ENCODE data around the gene CNGA1. TPM values are rescaled to one million over a fixed set of nuclear protein-coding genes. Genes with fewer than 3 reads are reported as not detected.
A peak's percentile ranks its signal among the peaks of the same experiment; 100 is the strongest.
"Not testable (repeated sequence)": the region's sequence is repeated elsewhere in the genome, so short reads cannot be mapped to it uniquely, and the experiment has no call there.

CNGA1 gene
- total RNA-seq, 1 experiment from 2014 or later: not detected

- H3K4me3 ChIP-seq: no peak overlapping the region
- no peaks in the 10 kb centered on the region for H3K9me3 ChIP-seq (replicated peaks)
- no peaks in the 10 kb centered on the region for H3K27me3 ChIP-seq (replicated peaks)
Measured at GRCh38 chr4:48021100-48021499, 4.6 kb upstream of the CNGA1 start.

DNA sequence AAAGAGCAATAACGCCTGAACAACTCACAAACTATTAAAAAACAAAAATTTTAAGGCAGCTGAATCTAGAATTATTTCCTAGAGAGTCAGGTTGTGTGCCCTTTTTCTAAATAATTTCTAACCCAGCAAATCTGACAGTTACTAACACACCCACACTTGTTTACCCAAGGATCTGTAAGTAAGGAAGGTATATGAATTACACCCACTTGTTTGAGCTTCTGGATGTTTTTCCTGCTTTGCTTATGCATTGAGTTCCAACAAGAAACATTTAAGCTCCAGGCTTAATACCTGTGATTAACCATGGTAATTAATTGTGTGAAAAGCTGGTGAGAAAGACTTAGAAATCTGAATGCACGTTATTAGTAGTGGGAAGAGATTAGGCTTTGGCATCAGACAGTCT lies 1.6 kb upstream of the CNGA1 start:
- no peak for DNase-seq (ENCODE audit: low read depth in 1 of 2, low spot score in 2 of 2)
- H3K4me1 ChIP-seq (replicated peaks): peaks cover 8% of the 10 kb centered on the region
- H3K4me3 ChIP-seq: no peak overlapping the region
- no peaks in the 10 kb centered on the region for H3K36me3 ChIP-seq
- no peaks in the 10 kb centered on the region for H3K9me3 ChIP-seq (replicated peaks)
- no peak overlapping the region for H3K27ac ChIP-seq
- no peaks in the 10 kb centered on the region for H3K27me3 ChIP-seq (replicated peaks)

More at GRCh38 chr4:48021100-48021499, 4.6 kb upstream of the CNGA1 start:
- Histone ChIP-seq H3K36me3 (no peaks in the 10 kb centered on the region), H3K27ac (no peak overlapping the region), H3K4me1 (replicated peaks) (peaks cover 19% of the 10 kb centered on the region)
- DNase-seq (ENCODE audit: low read depth in 1 of 2, low spot score in 2 of 2): no peak

DNA sequence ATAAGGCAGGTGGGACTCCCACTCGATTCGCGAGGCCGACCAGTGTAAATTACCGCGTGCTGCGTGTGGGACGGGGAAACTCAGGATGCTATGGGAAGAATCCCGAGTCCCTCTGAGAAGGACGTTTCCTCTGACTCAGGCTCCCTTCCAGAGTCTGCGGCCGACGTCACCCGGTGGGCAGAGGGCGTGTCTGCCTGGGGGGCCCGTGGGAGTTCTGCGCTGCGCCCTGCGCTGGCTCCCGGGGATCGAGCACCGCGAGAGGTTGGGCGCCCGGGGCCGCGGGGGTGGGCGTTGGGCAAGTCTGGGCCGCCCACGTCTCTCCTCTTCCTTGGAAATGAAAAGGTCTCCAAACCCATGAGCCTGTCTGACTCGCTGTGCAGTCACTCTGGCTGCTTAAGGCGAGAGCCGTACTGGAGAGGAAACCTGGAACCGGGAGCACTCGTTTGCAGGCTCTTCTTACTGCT lies 659 bp upstream of the CNGA1 start:
- Histone ChIP-seq H3K9me3 (replicated peaks) (no peaks in the 10 kb centered on the region), H3K27me3 (replicated peaks) (no peaks in the 10 kb centered on the region), H3K36me3 (no peaks in the 10 kb centered on the region), H3K27ac (peak overlapping the region; percentile 79), H3K4me3 (peak overlapping the region; percentile 72), H3K4me1 (replicated peaks) (peaks cover 2% of the 10 kb centered on the region)
- peak; percentile 44 to 57 for DNase-seq (ENCODE audit: low read depth in 1 of 2, low spot score in 2 of 2)

DNA sequence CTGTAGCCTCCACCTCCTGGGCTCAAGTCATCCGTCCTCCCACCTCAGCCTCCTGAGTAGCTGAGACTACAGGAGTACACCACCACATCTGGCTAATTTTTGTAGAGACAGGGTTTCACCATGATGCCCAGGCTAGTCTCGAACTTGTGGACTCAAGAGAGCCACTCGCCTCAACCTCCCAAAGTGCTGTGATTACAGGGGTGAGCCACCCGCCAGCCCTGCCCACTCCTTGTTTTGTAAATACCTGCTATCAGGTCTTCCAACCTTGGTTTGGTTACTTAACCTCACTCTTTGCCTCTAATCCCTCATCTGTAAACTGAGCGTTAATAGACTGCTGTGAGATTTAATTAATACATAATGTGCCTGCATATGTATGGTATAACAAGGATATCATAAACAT lies 803 bp downstream of the CNGA1 start:
- no peak for DNase-seq (ENCODE audit: low read depth in 1 of 2, low spot score in 2 of 2)
- H3K4me1 ChIP-seq (replicated peaks): no peaks in the 10 kb centered on the region; the same call in 1 of the 2 replicates
- H3K36me3 ChIP-seq: no peaks in the 10 kb centered on the region
- no peaks in the 10 kb centered on the region for H3K27me3 ChIP-seq (replicated peaks)
- H3K9me3 ChIP-seq (replicated peaks): no peaks in the 10 kb centered on the region
- no peak overlapping the region for H3K27ac ChIP-seq
- no peak overlapping the region for H3K4me3 ChIP-seq

GRCh38 chr4:48015216-48015615 lies 1.3 kb downstream of the CNGA1 start:
- H3K27ac ChIP-seq: no peak overlapping the region
- no peaks in the 10 kb centered on the region for H3K9me3 ChIP-seq (replicated peaks)
- H3K36me3 ChIP-seq: no peaks in the 10 kb centered on the region
- H3K4me3 ChIP-seq: no peak overlapping the region
- no peaks in the 10 kb centered on the region; the same call in 1 of the 2 replicates for H3K4me1 ChIP-seq (replicated peaks)
- no peak for DNase-seq (ENCODE audit: low read depth in 1 of 2, low spot score in 2 of 2)
- no peaks in the 10 kb centered on the region for H3K27me3 ChIP-seq (replicated peaks)

DNA sequence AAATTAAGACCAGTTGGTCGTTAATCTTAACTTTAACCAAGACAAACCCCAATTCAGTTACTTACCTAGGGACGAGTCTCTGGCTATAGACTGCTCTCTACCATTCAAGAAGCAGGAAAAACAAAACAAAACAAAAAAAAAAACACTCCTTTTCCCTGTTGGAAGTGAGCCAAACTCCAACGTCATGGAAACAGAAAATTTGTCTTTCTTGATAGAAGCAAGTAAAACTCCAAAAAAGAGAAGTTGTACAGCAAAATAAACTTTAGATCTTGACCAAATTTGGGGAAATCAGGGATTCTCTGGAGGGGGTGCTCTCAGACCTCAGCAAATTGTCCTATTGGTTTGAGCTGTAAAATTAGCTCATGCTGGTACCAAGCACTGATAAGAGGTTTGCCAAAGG lies 3.7 kb downstream of the CNGA1 start:
- no peak for DNase-seq (ENCODE audit: low read depth in 1 of 2, low spot score in 2 of 2)
- Histone ChIP-seq H3K27ac (no peak overlapping the region), H3K27me3 (replicated peaks) (no peaks in the 10 kb centered on the region), H3K36me3 (no peaks in the 10 kb centered on the region), H3K4me1 (replicated peaks) (no peaks in the 10 kb centered on the region; the same call in 1 of the 2 replicates), H3K4me3 (no peak overlapping the region), H3K9me3 (replicated peaks) (no peaks in the 10 kb centered on the region)

DNA sequence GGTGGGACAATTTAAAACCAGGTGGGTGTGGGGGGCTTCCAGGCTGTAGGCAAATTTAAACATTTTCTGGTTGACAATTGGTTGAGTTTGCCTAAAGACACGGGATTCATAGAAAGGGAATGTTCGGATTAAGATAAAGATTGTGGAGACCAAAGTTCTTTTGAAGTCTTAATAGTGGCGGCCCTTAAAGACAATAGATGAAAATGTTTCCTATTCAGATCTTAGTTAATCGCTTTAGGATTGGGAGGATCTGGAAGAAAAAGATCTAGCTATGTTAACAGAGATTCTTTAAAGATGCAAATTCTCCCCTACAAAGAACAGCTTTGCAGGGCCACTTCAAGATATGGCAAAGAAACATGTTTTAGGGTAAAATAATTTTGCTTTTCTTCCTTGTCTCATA lies 4.8 kb downstream of the CNGA1 start:
- Histone ChIP-seq H3K27ac (no peak overlapping the region), H3K4me3 (no peak overlapping the region), H3K27me3 (replicated peaks) (no peaks in the 10 kb centered on the region), H3K36me3 (no peaks in the 10 kb centered on the region), H3K9me3 (replicated peaks) (no peaks in the 10 kb centered on the region), H3K4me1 (replicated peaks) (no peaks in the 10 kb centered on the region)
- DNase-seq (ENCODE audit: low read depth in 1 of 2, low spot score in 2 of 2): no peak

DNA sequence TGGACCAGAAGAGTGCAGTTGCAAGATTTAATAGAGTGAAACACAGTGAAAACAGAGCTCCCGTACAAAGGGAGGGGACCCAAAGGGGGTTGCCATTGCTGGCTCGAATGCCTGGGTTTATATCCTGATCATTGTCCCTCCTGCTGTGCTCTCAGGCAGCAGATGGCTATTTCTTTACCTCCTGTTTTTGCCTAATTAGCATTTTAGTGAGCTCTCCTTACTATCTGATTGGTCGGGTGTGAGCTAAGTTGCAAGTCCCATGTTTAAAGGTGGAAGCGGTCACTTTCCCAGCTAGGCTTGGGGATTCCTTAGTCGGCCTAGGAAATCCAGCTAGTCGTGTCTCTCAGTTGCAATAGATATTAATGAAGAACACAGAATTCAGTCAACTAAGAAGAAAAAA lies 5.6 kb downstream of the CNGA1 start:
- not testable (repeated sequence) for H3K27ac ChIP-seq; H3K4me1 ChIP-seq (replicated peaks); H3K4me3 ChIP-seq; DNase-seq (ENCODE audit: low read depth in 1 of 2, low spot score in 2 of 2); H3K9me3 ChIP-seq (replicated peaks); H3K36me3 ChIP-seq; H3K27me3 ChIP-seq (replicated peaks)

DNA sequence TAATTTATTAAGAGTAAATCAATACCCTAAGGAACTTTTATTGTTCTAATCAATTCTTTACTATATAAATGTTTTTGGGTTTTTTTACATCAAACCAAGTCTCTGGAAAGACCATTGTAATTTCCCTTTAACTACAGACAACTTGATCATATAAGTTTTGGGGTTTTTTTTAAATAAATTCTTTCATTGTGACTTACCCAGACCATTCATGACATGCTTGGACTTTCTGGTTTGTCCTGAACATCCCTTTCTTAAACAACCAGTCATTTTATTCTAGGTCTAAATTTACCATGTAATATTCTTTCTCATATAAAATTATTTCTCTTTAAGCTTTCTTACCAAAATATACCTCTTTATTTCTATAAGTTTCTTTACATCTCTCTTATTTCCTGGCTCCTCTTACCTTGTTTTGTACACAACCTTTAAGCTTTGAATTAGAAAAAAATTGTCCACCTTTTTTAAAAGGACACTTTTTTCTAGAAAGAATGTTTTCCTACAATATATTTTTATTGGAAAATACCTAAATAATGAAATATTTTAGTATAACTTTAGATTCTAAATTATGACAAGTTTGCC lies 8.4 kb downstream of the CNGA1 start:
- H3K27ac ChIP-seq: no peak overlapping the region

DNA sequence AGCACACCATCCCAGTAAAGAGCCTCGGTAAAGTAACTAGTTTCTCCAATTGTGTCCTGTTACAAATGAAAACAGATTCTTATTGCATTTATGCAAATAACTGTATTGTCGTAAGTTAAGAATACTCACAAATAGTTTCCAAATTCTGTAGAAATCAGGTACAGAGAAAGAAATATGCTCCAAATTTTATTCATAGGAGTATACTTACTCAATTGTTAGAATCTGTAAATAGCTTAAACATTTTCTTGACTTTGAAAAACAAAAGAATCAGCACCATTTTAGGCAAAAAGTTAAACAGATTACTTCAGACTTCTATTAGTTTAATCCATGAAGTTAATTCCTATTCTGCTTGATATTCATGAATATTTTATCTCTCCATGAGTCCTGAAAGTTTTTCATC lies 10.7 kb downstream of the CNGA1 start:
- no peak overlapping the region for H3K27ac ChIP-seq
- DNase-seq (ENCODE audit: low read depth in 1 of 2, low spot score in 2 of 2): no peak
- no peaks in the 10 kb centered on the region for H3K36me3 ChIP-seq
- no peaks in the 10 kb centered on the region for H3K9me3 ChIP-seq (replicated peaks)
- no peak overlapping the region for H3K4me3 ChIP-seq
- no peaks in the 10 kb centered on the region for H3K27me3 ChIP-seq (replicated peaks)
- H3K4me1 ChIP-seq (replicated peaks): no peaks in the 10 kb centered on the region

More for the DNA sequence above, 8.4 kb downstream of the CNGA1 start:
- no peak for DNase-seq (ENCODE audit: low read depth in 1 of 2, low spot score in 2 of 2)
- no peaks in the 10 kb centered on the region for H3K4me1 ChIP-seq (replicated peaks)
- H3K27me3 ChIP-seq (replicated peaks): no peaks in the 10 kb centered on the region
- H3K4me3 ChIP-seq: no peak overlapping the region
- no peaks in the 10 kb centered on the region for H3K9me3 ChIP-seq (replicated peaks)
- H3K36me3 ChIP-seq: no peaks in the 10 kb centered on the region

- H3K36me3 ChIP-seq; H3K27ac ChIP-seq; H3K4me1 ChIP-seq (replicated peaks); H3K27me3 ChIP-seq (replicated peaks); H3K4me3 ChIP-seq; H3K9me3 ChIP-seq (replicated peaks): not testable (repeated sequence)
- DNase-seq (ENCODE audit: low read depth in 1 of 2, low spot score in 2 of 2): peak in 1 of 2 experiments; percentile 45
Measured at GRCh38 chr4:48003568-48003967, 12.9 kb downstream of the CNGA1 start.

DNA sequence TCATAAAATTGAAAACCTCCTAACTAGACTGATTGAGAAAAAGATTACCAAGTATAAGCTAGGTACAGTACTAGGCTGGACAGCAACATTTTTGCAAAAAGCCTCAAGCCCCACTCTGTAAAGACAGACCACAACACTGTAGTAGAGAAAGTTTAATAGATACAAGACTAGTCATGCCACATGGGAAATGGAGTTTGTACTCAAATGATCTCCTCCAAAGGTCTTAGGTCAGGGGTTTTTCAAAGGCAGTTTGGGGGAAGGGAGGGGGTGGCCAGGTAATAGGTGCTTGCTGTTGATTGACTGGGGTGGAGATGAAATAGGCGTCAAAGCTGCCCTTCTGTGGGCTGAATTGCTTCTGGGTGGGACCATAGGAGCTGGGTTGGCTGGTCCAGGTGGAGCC lies 14.2 kb downstream of the CNGA1 start:
- Histone ChIP-seq H3K27me3 (replicated peaks) (no peaks in the 10 kb centered on the region), H3K36me3 (no peaks in the 10 kb centered on the region), H3K4me1 (replicated peaks) (no peaks in the 10 kb centered on the region), H3K27ac (no peak overlapping the region), H3K9me3 (replicated peaks) (no peaks in the 10 kb centered on the region), H3K4me3 (no peak overlapping the region)
- DNase-seq (ENCODE audit: low read depth in 1 of 2, low spot score in 2 of 2): no peak

- Histone ChIP-seq H3K36me3 (no peaks in the 10 kb centered on the region), H3K9me3 (replicated peaks) (no peaks in the 10 kb centered on the region), H3K27me3 (replicated peaks) (no peaks in the 10 kb centered on the region), H3K27ac (no peak overlapping the region), H3K4me1 (replicated peaks) (no peaks in the 10 kb centered on the region), H3K4me3 (no peak overlapping the region)
- no peak for DNase-seq (ENCODE audit: low read depth in 1 of 2, low spot score in 2 of 2)
Measured at GRCh38 chr4:47996021-47996420, 20.5 kb downstream of the CNGA1 start.

GRCh38 chr4:47992475-47992874 lies 24.0 kb downstream of the CNGA1 start:
- H3K4me3 ChIP-seq; DNase-seq (ENCODE audit: low read depth in 1 of 2, low spot score in 2 of 2); H3K27ac ChIP-seq; H3K36me3 ChIP-seq; H3K4me1 ChIP-seq (replicated peaks); H3K27me3 ChIP-seq (replicated peaks); H3K9me3 ChIP-seq (replicated peaks): not testable (repeated sequence)

DNA sequence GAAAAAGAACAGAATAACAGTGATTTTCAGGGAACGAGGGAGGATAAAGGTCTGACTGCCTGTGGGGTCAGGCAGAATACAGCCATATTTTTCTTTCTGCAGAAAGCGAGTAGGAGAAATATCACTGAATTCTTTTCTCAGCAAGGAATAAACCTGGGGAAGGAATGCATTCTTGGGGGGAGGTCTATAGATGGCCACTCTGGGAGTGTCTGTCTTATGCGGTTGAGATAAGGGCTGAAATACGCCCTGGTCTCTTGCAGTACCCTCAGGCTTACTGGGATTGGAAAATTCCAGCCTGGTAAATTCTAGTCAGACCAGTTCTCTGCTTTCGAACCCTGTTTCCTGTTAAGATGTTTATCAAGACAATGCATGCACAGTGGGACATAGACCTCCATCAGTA lies 26.3 kb downstream of the CNGA1 start:
- H3K27ac ChIP-seq: no peak overlapping the region
- no peaks in the 10 kb centered on the region for H3K36me3 ChIP-seq
- H3K4me1 ChIP-seq (replicated peaks): no peaks in the 10 kb centered on the region
- no peak for DNase-seq (ENCODE audit: low read depth in 1 of 2, low spot score in 2 of 2)
- no peak overlapping the region for H3K4me3 ChIP-seq
- no peaks in the 10 kb centered on the region for H3K27me3 ChIP-seq (replicated peaks)
- H3K9me3 ChIP-seq (replicated peaks): no peaks in the 10 kb centered on the region
